Measurements from ENCODE around the gene RAPGEF5. TPM values are rescaled to one million over a fixed set of nuclear protein-coding genes. Genes with fewer than 3 reads are reported as not detected.

Gene RAPGEF5
- polyA plus RNA-seq, 1 donor: 29.8 TPM

DNA sequence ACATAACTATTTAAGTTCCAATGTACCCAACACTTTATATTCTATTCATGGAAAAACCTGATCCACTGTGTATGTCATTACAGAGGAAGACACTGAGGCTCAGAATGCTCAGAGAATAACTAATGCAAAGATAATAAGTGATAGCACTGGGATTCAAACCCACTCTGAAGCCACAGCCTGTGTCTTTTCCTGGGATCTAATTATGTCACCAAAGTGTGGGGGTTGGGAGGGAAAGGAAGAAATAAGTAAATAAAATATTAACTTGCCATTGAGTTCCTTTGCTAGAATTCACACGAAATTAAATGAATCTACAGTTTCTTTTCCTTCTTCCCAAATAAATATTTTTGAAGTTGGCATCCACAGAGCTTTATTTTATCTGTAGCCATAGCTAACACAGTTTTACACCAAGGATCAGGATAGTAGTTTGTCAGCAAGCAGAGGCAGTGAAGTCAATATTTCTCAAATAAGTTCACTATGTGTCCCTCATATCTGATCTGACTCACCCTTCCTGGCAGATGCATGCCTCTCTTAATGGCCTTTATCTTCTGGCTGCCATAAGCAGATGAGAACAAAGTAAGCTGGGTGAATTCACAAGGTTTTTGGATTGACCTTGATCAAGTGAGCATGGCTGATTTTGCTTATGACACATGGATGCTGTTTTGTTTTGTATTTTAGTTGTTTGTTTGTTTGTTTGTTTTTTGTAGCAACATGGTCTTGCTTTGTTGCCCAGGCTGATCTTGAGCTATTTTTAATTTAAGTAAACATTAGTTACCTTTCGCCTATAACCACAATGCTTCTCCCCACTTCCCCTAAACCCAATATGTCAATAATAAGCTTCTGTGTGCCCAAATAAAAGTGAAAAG is 6.3 kb downstream of the RAPGEF5 start:
- H3K27ac ChIP-seq (ENCODE audit: low read length): peak overlapping the region; percentile 82
- H3K27me3 ChIP-seq (ENCODE audit: control insufficient read depth, insufficient read depth, low read length): no peaks in the 10 kb centered on the region
- peak; percentile 78 to 88 for DNase-seq
- no peaks in the 10 kb centered on the region for H3K9me3 ChIP-seq (ENCODE audit: control insufficient read depth, low read depth, low read length)
- H3K4me3 ChIP-seq (ENCODE audit: low read length): no peak overlapping the region
- H3K36me3 ChIP-seq (ENCODE audit: control insufficient read depth, insufficient read depth, low read length): no peaks in the 10 kb centered on the region
- WGBS (ENCODE audit: insufficient coverage, low lambda C conversion rate): 43% methylated on average over 1 of the region's 2 CpGs
- H3K4me1 ChIP-seq (ENCODE audit: control insufficient read depth, insufficient read depth, low read length): peaks cover 44% of the 10 kb centered on the region

DNA sequence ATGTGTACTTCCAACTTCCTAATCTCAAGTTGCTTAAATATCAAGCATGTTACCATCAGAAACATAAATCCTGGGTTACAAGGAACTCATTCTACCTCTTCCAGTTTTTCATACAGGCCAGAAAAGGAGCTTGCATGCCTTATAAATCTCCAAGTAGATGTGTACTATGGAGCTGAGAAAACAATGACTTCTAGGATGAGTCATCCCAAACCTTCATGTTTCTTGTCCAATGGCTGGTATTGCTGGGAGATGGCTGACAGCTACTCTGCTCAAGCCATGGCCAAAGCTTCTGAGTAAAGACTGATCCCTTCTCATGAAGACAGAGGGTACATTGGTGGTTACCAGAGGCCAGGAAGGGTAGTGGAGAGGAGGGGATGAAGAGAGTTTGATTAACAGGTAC is 8.6 kb downstream of the RAPGEF5 start:
- H3K4me3 ChIP-seq (ENCODE audit: low read length): no peak overlapping the region
- peaks cover 53% of the 10 kb centered on the region for H3K4me1 ChIP-seq (ENCODE audit: control insufficient read depth, insufficient read depth, low read length)
- peak in 1 of 2 donors; percentile 41 for DNase-seq
- peak overlapping the region; percentile 82 for H3K27ac ChIP-seq (ENCODE audit: low read length)
- H3K9me3 ChIP-seq (ENCODE audit: control insufficient read depth, low read depth, low read length): no peaks in the 10 kb centered on the region
- H3K36me3 ChIP-seq (ENCODE audit: control insufficient read depth, insufficient read depth, low read length): no peaks in the 10 kb centered on the region
- H3K27me3 ChIP-seq (ENCODE audit: control insufficient read depth, insufficient read depth, low read length): no peaks in the 10 kb centered on the region

DNA sequence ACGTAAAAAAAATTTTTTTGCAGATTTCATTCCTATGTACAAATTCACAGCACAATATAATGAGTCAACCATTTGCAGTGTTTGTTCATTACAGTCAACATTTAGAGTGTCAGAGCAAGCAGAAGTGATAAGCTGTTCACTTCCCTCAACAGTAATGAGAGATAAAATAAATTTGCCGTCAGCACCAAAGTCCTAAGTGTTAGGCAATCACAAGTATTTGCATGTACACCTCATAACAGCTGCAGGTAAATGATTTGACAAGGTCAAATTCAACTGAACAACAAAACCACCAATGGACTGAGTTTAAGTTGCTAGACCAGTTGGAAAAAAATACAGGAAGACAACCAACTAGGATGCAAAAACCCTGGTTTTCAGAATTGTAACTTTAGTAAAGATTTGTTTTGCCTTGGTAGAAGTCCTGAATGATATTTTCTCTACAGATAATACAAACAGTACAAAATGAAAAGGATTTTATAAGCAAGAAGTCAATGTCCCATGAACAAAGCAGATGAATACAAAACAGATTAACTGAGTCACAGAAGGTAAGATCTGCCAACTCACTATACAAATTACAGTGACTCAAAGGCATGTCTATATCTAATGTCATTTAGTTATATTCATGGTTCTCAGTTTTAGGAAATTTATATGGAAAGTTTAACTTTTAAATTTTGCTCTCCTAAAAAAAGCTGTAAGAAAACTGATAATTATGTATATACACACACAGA is 10.4 kb downstream of the RAPGEF5 start:
- DNase-seq: peak; percentile 88 to 95
- 33% methylated on average over 1 of the region's 2 CpGs for WGBS (ENCODE audit: insufficient coverage, low lambda C conversion rate)
- H3K4me3 ChIP-seq (ENCODE audit: low read length): no peak overlapping the region
- H3K4me1 ChIP-seq (ENCODE audit: control insufficient read depth, insufficient read depth, low read length): peaks cover 50% of the 10 kb centered on the region
- no peaks in the 10 kb centered on the region for H3K27me3 ChIP-seq (ENCODE audit: control insufficient read depth, insufficient read depth, low read length)
- H3K36me3 ChIP-seq (ENCODE audit: control insufficient read depth, insufficient read depth, low read length): no peaks in the 10 kb centered on the region
- H3K27ac ChIP-seq (ENCODE audit: low read length): peak overlapping the region; percentile 86
- no peaks in the 10 kb centered on the region for H3K9me3 ChIP-seq (ENCODE audit: control insufficient read depth, low read depth, low read length)

DNA sequence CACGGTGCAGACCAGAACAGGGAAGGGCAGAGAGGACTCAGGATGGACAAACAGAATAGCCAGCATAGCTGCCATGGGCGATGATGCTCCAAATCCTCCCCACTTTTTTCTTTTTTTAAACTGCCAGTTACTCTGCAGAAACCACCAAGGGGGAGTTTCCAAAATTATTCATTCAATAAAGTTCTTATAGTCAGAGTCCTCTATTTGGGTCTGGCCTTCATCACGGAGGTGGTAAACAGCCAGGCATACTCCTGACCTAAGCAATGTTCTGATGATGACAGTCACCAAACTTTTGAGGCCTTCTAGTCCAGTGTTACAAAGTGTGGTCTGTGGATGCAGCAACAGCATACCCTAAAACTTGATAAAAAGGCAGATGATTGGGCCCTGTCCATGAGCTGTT is 12.3 kb downstream of the RAPGEF5 start:
- no peaks in the 10 kb centered on the region for H3K27me3 ChIP-seq (ENCODE audit: control insufficient read depth, insufficient read depth, low read length)
- DNase-seq: no peak
- H3K36me3 ChIP-seq (ENCODE audit: control insufficient read depth, insufficient read depth, low read length): no peaks in the 10 kb centered on the region
- no peak overlapping the region for H3K4me3 ChIP-seq (ENCODE audit: low read length)
- H3K27ac ChIP-seq (ENCODE audit: low read length): no peak overlapping the region
- peaks cover 40% of the 10 kb centered on the region for H3K4me1 ChIP-seq (ENCODE audit: control insufficient read depth, insufficient read depth, low read length)
- H3K9me3 ChIP-seq (ENCODE audit: control insufficient read depth, low read depth, low read length): peaks cover 5% of the 10 kb centered on the region
- no CpG with 5 or more reads among the region's 3 CpGs for WGBS (ENCODE audit: insufficient coverage, low lambda C conversion rate)

DNA sequence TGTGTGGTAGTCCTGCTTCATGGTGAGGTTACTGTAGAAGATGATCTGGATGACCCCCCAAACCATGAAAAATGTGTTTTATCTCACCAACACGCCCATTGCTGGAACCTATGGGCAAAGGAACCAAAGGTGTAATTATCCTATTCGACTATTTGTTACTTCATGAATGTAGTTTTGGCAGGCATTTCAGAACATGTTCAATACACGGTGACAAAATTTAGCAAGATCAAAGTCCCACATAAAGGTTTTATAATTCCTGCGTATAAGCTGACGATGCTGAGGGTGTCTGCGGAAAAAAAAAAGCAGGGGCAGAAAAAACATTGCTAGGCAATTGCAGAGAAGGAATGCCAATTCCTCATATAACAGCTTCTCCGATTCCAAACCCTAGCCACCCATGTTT is 13.3 kb downstream of the RAPGEF5 start:
- H3K27me3 ChIP-seq (ENCODE audit: control insufficient read depth, insufficient read depth, low read length): no peaks in the 10 kb centered on the region
- no peaks in the 10 kb centered on the region for H3K36me3 ChIP-seq (ENCODE audit: control insufficient read depth, insufficient read depth, low read length)
- peaks cover 5% of the 10 kb centered on the region for H3K9me3 ChIP-seq (ENCODE audit: control insufficient read depth, low read depth, low read length)
- 83% methylated on average over 2 of the region's 7 CpGs for WGBS (ENCODE audit: insufficient coverage, low lambda C conversion rate)
- peaks cover 38% of the 10 kb centered on the region for H3K4me1 ChIP-seq (ENCODE audit: control insufficient read depth, insufficient read depth, low read length)
- H3K27ac ChIP-seq (ENCODE audit: low read length): no peak overlapping the region
- H3K4me3 ChIP-seq (ENCODE audit: low read length): no peak overlapping the region
- no peak for DNase-seq

DNA sequence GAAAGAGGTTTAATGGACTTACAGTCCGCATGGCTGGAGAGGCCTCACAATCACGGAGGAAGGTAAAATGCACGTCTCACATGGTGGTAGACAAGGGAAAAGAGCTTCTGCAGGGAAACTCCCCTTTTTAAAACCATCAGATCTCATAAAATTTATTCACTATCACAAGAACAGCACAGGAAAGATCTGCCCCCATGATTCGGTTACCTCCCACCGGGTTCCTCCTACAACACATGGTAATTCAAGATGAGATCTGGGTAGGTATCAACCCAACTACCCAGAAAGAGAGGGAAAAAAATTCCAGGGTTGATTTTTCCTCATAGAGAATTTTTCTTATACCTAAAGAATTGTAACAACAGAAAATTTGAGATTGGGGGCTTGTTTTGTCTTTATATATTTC is 13.9 kb downstream of the RAPGEF5 start:
- H3K27me3 ChIP-seq (ENCODE audit: control insufficient read depth, insufficient read depth, low read length): no peaks in the 10 kb centered on the region
- H3K36me3 ChIP-seq (ENCODE audit: control insufficient read depth, insufficient read depth, low read length): no peaks in the 10 kb centered on the region
- DNase-seq: no peak
- peaks cover 5% of the 10 kb centered on the region for H3K9me3 ChIP-seq (ENCODE audit: control insufficient read depth, low read depth, low read length)
- H3K27ac ChIP-seq (ENCODE audit: low read length): no peak overlapping the region
- H3K4me1 ChIP-seq (ENCODE audit: control insufficient read depth, insufficient read depth, low read length): peaks cover 35% of the 10 kb centered on the region
- WGBS (ENCODE audit: insufficient coverage, low lambda C conversion rate): no CpG with 5 or more reads among the region's 5 CpGs
- H3K4me3 ChIP-seq (ENCODE audit: low read length): no peak overlapping the region

DNA sequence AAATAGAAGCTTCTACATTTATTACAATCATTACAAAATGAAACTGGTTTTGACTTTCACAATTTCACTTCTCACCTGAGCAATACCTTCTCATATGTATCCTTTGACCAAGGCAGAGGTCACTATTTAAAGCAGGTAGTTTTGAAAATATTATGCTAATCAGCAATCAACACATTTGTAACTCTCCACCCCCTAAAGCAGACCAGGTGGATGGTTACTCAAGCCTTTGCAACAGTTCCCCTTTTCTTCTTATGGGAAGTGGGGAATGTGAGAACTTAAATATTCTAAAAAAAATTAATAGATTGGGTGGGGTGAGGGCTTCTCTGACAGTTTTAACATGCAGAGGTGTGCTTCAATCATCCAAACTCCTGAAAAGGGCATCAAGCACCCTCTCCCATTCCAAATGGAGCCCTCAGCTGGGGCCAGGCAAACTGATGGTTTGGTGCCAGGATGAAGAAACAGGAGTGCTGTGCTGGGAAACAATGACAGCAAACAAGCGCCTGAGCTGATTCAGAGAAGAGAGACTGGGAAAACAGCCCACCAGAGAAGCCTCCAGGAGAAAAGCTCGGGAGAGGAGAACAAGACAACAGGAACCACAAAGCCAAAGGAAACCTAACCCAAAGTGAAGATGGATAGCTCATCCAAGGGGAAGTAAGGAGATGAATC is 17.1 kb downstream of the RAPGEF5 start:
- DNase-seq: peak in 1 of 2 donors; percentile 29
- 87% methylated on average over 2 of the region's 2 CpGs for WGBS (ENCODE audit: insufficient coverage, low lambda C conversion rate)
- H3K27ac ChIP-seq (ENCODE audit: low read length): no peak overlapping the region
- no peaks in the 10 kb centered on the region for H3K36me3 ChIP-seq (ENCODE audit: control insufficient read depth, insufficient read depth, low read length)
- no peak overlapping the region for H3K4me3 ChIP-seq (ENCODE audit: low read length)
- H3K9me3 ChIP-seq (ENCODE audit: control insufficient read depth, low read depth, low read length): peaks cover 5% of the 10 kb centered on the region
- H3K27me3 ChIP-seq (ENCODE audit: control insufficient read depth, insufficient read depth, low read length): no peaks in the 10 kb centered on the region
- H3K4me1 ChIP-seq (ENCODE audit: control insufficient read depth, insufficient read depth, low read length): peaks cover 8% of the 10 kb centered on the region

DNA sequence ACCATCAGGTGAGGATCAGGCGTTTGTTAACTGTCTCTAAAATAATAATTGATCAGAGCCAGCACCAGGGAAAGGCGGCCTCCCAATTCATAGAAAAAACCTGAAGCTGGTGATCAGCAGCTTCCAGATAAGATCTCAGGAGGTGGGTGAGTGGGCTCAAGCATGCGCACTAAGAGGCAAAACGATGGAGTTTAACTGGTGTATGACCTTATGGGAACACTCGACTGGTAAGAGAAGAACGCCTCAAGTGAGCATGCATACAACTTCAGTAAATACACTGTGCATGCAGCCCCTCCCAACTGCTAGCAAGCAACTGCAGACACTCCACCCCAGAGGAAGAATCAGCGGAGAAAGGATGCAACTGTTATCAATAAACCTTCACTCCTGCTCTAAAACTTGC is 18.1 kb downstream of the RAPGEF5 start:
- DNase-seq: no peak
- Histone ChIP-seq H3K27ac (ENCODE audit: low read length) (no peak overlapping the region), H3K4me1 (ENCODE audit: control insufficient read depth, insufficient read depth, low read length) (peaks cover 8% of the 10 kb centered on the region), H3K27me3 (ENCODE audit: control insufficient read depth, insufficient read depth, low read length) (no peaks in the 10 kb centered on the region), H3K9me3 (ENCODE audit: control insufficient read depth, low read depth, low read length) (peaks cover 5% of the 10 kb centered on the region), H3K36me3 (ENCODE audit: control insufficient read depth, insufficient read depth, low read length) (no peaks in the 10 kb centered on the region), H3K4me3 (ENCODE audit: low read length) (no peak overlapping the region)
- no CpG with 5 or more reads among the region's 7 CpGs for WGBS (ENCODE audit: insufficient coverage, low lambda C conversion rate)

DNA sequence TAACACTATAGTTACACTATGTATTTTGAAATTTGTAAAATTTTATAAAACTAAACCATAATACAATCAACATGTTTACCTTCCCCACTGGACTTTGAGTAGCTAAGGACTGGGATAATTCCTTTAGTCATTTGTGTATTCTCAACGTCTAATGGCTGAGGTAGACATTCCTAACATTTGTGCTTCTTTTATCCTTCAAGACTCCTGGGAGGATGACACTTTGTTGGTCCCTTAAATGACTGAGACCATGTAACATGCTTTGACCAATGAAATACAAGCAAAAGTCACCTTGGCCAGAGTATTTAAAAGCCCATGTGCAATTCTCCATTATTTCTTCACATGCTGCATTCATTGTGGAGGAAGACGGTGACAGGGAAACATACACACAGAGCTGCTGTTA is 18.5 kb downstream of the RAPGEF5 start:
- Histone ChIP-seq H3K4me1 (ENCODE audit: control insufficient read depth, insufficient read depth, low read length) (peaks cover 13% of the 10 kb centered on the region), H3K4me3 (ENCODE audit: low read length) (no peak overlapping the region), H3K36me3 (ENCODE audit: control insufficient read depth, insufficient read depth, low read length) (no peaks in the 10 kb centered on the region), H3K27me3 (ENCODE audit: control insufficient read depth, insufficient read depth, low read length) (no peaks in the 10 kb centered on the region), H3K9me3 (ENCODE audit: control insufficient read depth, low read depth, low read length) (peaks cover 5% of the 10 kb centered on the region), H3K27ac (ENCODE audit: low read length) (no peak overlapping the region)
- DNase-seq: no peak
- WGBS (ENCODE audit: insufficient coverage, low lambda C conversion rate): 60% methylated on average over 1 of the region's 2 CpGs

DNA sequence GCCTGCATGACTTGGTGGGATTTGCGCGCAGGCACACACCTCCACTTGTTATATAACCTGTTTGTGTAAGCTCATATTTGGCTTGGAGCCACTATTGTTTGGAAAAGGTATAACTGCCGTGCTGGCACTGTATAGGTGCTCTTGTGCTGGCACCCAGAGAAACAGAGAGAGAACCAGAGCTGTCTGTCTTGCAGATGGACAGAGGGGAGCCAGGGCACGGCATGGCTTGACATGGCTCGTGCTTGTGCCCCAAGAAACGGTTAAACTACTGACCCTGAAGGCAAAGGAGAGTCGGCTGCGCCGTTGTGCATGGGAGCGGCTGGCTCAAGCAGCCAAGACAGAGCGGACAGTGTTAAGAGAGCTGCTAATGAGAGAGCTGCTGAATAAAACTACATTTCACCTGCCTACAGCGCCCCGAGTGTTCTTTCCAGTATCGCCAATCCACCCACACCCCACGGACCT is 23.2 kb downstream of the RAPGEF5 start:
- no peaks in the 10 kb centered on the region for H3K27me3 ChIP-seq (ENCODE audit: control insufficient read depth, insufficient read depth, low read length)
- H3K27ac ChIP-seq (ENCODE audit: low read length): no peak overlapping the region
- WGBS (ENCODE audit: insufficient coverage, low lambda C conversion rate): no CpG with 5 or more reads among the region's 15 CpGs
- no peaks in the 10 kb centered on the region for H3K36me3 ChIP-seq (ENCODE audit: control insufficient read depth, insufficient read depth, low read length)
- no peaks in the 10 kb centered on the region for H3K9me3 ChIP-seq (ENCODE audit: control insufficient read depth, low read depth, low read length)
- H3K4me3 ChIP-seq (ENCODE audit: low read length): no peak overlapping the region
- peaks cover 33% of the 10 kb centered on the region for H3K4me1 ChIP-seq (ENCODE audit: control insufficient read depth, insufficient read depth, low read length)
- DNase-seq: no peak

Measured in large intestine (tissue), 3 donors.